HG03342 (cell line): ENCODE measurements around the gene BCL3.
"Not testable (repeated sequence)": the region's sequence is repeated elsewhere in the genome, so short reads cannot be mapped to it uniquely, and the experiment has no call there.

Experiments used
- ATAC-seq: cut with Tn5 transposase; IDR thresholded peaks from one replicate; pipeline ENCODE4 v1.9.1; 2021; ENCODE audit warnings: mild to moderate bottlenecking, moderate library complexity; ENCODE audit not compliant: unreplicated experiment

Gene BCL3

GRCh38 chr19:44748426-44749254, at the start of gene BCL3:
Gene BCL3, plus strand, starts transcription at chr19:44748708. Its CDS starts 83 bp downstream, at chr19:44748791.
- no peak for ATAC-seq

GRCh38 chr19:44700547-44700946, 48.0 kb upstream of the BCL3 start:
- no peak for ATAC-seq

- ATAC-seq: no peak
Observed at GRCh38 chr19:44701228-44701627, 47.3 kb upstream of the BCL3 start.

- no peak for ATAC-seq
Observed at GRCh38 chr19:44702551-44703176, 45.8 kb upstream of the BCL3 start.

- no peak for ATAC-seq
Observed at GRCh38 chr19:44703336-44704078, 45.0 kb upstream of the BCL3 start.

- no peak for ATAC-seq
Observed at GRCh38 chr19:44704982-44705381, 43.5 kb upstream of the BCL3 start.

- ATAC-seq: no peak
Observed at GRCh38 chr19:44705502-44706010, 43.0 kb upstream of the BCL3 start.

- no peak for ATAC-seq
Observed at GRCh38 chr19:44706506-44707236, 41.8 kb upstream of the BCL3 start.

- ATAC-seq: no peak
Observed at GRCh38 chr19:44707794-44708193, 40.7 kb upstream of the BCL3 start.

- ATAC-seq: no peak
Observed at GRCh38 chr19:44708940-44709339, 39.6 kb upstream of the BCL3 start.

GRCh38 chr19:44709434-44710266, 38.9 kb upstream of the BCL3 start:
- not testable (repeated sequence) for ATAC-seq

- ATAC-seq: no peak
Observed at GRCh38 chr19:44710483-44710882, 38.0 kb upstream of the BCL3 start.

- no peak for ATAC-seq
Observed at GRCh38 chr19:44712864-44713515, 35.5 kb upstream of the BCL3 start.

- no peak for ATAC-seq
Observed at GRCh38 chr19:44714597-44715169, 33.8 kb upstream of the BCL3 start.

GRCh38 chr19:44717603-44718002, 30.9 kb upstream of the BCL3 start:
- no peak for ATAC-seq

GRCh38 chr19:44718441-44719261, 29.9 kb upstream of the BCL3 start:
- no peak for ATAC-seq

GRCh38 chr19:44719262-44719701, 29.2 kb upstream of the BCL3 start:
- no peak for ATAC-seq

- ATAC-seq: not testable (repeated sequence)
Observed at GRCh38 chr19:44720396-44720795, 28.1 kb upstream of the BCL3 start.
